Measurements from ENCODE around the gene ANKS3.

DNA sequence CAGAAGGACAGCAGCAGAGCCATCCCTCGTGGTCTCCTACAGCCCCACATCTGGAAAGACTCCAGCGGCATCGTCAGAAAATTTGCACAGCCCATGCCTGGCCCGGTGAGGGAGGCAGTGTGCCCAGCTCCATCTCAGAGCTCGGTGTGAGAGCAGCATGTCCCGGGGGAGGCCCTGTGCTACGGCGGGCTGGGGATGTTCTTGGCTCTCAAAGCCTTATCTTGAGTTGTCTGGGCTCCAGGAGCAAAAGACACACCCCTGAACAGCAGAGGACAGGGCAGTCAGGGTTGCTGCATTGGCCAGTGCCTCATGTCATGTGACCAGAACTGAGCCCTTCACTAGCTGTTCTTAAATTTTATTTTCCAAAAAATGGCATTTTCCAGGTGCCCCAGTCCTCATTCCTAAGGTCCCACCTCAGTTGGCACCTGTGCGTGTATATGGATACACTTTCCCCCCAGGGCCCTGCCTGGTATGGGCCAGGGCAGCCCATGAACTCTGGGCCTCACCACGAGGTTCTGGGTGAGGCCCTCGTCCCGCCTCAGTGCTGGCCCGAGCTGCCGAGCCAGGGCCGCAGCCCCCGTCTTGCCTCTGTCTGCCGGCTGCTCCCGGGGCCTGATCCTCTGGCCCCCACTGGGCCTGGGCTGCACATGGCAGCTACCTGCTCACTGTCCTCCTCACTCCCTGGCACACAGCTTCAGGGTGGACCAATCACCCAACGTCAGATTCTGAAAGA, 37.7 kb downstream of the ANKS3 start:
- TF ChIP-seq, protein P1, sequence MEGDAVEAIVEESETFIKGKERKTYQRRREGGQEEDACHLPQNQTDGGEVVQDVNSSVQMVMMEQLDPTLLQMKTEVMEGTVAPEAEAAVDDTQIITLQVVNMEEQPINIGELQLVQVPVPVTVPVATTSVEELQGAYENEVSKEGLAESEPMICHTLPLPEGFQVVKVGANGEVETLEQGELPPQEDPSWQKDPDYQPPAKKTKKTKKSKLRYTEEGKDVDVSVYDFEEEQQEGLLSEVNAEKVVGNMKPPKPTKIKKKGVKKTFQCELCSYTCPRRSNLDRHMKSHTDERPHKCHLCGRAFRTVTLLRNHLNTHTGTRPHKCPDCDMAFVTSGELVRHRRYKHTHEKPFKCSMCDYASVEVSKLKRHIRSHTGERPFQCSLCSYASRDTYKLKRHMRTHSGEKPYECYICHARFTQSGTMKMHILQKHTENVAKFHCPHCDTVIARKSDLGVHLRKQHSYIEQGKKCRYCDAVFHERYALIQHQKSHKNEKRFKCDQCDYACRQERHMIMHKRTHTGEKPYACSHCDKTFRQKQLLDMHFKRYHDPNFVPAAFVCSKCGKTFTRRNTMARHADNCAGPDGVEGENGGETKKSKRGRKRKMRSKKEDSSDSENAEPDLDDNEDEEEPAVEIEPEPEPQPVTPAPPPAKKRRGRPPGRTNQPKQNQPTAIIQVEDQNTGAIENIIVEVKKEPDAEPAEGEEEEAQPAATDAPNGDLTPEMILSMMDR (IDR thresholded peaks at IDR 0.05): no peak
- TF ChIP-seq EP300 (IDR thresholded peaks at IDR 0.05): no peak
- no peak for TF ChIP-seq POLR2A (IDR thresholded peaks at IDR 0.05)
